PC-9 (cell line): ENCODE data around the gene TRIO. TPM values are rescaled to one million over a fixed set of nuclear protein-coding genes. Genes with fewer than 3 reads are reported as not detected.

ENCODE experiments used
- BruUV-seq: library from RNA; stranded (reverse); fragments of 400-500 nt; replicated peaks from 2 replicates; lab custom pipeline; 2021; lab: Mats Ljungman, UMichigan
- CTCF ChIA-PET: fragments of 300-600 bp; sonication (Branson Sonifier 250); formaldehyde crosslinking; loops from one replicate; lab custom pipeline; 2022; ENCODE audit warnings: antibody characterized with exemption; lab: Charles Lee
- POLR2A ChIA-PET: fragments of 300-600 bp; sonication (Branson Sonifier 250); formaldehyde crosslinking; loops from one replicate; lab custom pipeline; 2022; ENCODE audit warnings: antibody characterized with exemption; ENCODE audit not compliant: unreplicated experiment; lab: Charles Lee
- DNase-seq, 2 experiments: peaks; one replicate each; pipeline versions ENCODE4 v3.0.0 to v3.0.0-alpha.2; 2015 to 2022; ENCODE audit warnings: mixed read lengths in 1 of 2
- H2AFZ ChIP-seq: fragments of 200-600 bp; sonication (generic); 2 replicates; pipeline ENCODE4 v1.8.1; 2017; ENCODE audit warnings: antibody characterized with exemption
- H3F3A ChIP-seq: fragments of 200-600 bp; sonication (generic); 2 replicates; pipeline ENCODE4 v1.8.1; 2017; ENCODE audit warnings: antibody characterized with exemption, mild to moderate bottlenecking, low read depth; ENCODE audit not compliant: insufficient read depth
- H3K27ac ChIP-seq: fragments of 200-600 bp; sonication (generic); 2 replicates; pipeline ENCODE4 v1.6.1; 2016; ENCODE audit warnings: mixed run types
- H3K27me3 ChIP-seq: fragments of 200-600 bp; sonication (generic); 2 replicates; pipeline ENCODE4 v1.6.1; 2016; ENCODE audit warnings: low read depth, mixed run types; ENCODE audit not compliant: insufficient read depth
- H3K36me3 ChIP-seq: fragments of 200-600 bp; sonication (generic); 2 replicates; pipeline ENCODE4 v1.6.1; 2016; ENCODE audit warnings: low read depth, mixed run types
- H3K4me1 ChIP-seq: fragments of 200-600 bp; sonication (generic); replicated peaks from 2 replicates; pipeline ENCODE4 v1.6.1; 2016; ENCODE audit warnings: mixed run types; ENCODE audit not compliant: insufficient read depth
- H3K4me2 ChIP-seq: fragments of 200-600 bp; sonication (generic); 2 replicates; pipeline ENCODE4 v1.6.1; 2017; ENCODE audit warnings: mixed run types
- H3K4me3 ChIP-seq: fragments of 200-600 bp; sonication (generic); 2 replicates; pipeline ENCODE4 v1.6.1; 2016; ENCODE audit warnings: mixed run types
- H3K79me2 ChIP-seq: fragments of 200-600 bp; sonication (generic); 2 replicates; pipeline ENCODE4 v1.6.1; 2017; ENCODE audit warnings: low read depth, mixed run types
- H3K9me2 ChIP-seq: fragments of 200-600 bp; sonication (generic); 2 replicates; pipeline ENCODE4 v1.8.1; 2017; ENCODE audit warnings: mild to moderate bottlenecking; ENCODE audit not compliant: insufficient read depth
- H3K9me3 ChIP-seq: fragments of 200-600 bp; sonication (generic); 2 replicates; pipeline ENCODE4 v1.8.1; 2016; ENCODE audit warnings: low read depth; ENCODE audit not compliant: insufficient read depth
- H4K20me1 ChIP-seq: fragments of 200-600 bp; sonication (generic); 2 replicates; pipeline ENCODE4 v1.8.1; 2017; ENCODE audit not compliant: insufficient read depth
- EZH2 ChIP-seq: fragments of 200-600 bp; sonication (generic); IDR thresholded peaks from 2 replicates; pipeline ENCODE4 v1.8.0; 2017; ENCODE audit warnings: antibody characterized with exemption, low read depth
- intact Hi-C: fragments of 100-400 bp; cut with micrococcal nuclease; formaldehyde crosslinking; loops from one replicate; pipeline ENCODE4 v1.10.0; 2022; ENCODE audit not compliant: unreplicated experiment
- total RNA-seq: library from RNA; stranded (reverse); gene quantifications from 2 replicates; pipeline ENCODE4 v1.2.3, GENCODE V29; 2021
- TF ChIP-seq, protein P1 (sequence below): fragments of 200-600 bp; sonication (generic); conservative IDR thresholded peaks from 2 replicates; pipeline ENCODE4 v1.6.1; 2017; ENCODE audit warnings: mixed run types, antibody characterized with exemption, mild to moderate bottlenecking, moderate library complexity

The TRIO gene
- total RNA-seq, 1 experiment from 2014 or later = 596 TPM

DNA sequence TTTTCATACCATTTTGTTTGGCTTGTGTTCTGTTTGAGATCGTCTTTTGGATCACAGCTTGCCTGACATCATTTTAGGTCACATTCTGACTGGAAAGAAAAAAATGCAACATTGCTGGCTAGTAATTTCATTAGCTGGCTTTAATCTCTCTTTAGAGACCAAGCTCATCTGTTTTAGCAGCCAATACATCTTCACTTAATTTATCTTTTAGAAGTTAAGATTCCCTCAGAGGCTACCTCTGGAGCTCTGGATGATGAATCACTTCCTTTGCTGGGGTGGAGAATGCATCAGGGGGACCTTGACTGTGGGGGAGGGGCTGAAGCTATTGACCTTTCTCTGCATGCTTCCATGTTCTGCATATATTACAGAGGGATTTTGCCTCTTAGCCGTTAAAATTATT is 256.9 kb downstream of the TRIO start:
- Histone ChIP-seq H3K27me3 (no peaks in the 10 kb centered on the region), H3K79me2 (peaks cover 6% of the 10 kb centered on the region; the same call in 1 of the 2 replicates), H3K9me3 (0 out of 2 replicates have a peak, but pooled peaks cover 5% of the 10 kb centered on the region), H4K20me1 (peaks cover 18% of the 10 kb centered on the region; the same call in 1 of the 2 replicates), H3K36me3 (peaks cover 30% of the 10 kb centered on the region), H3K9me2 (no peaks in the 10 kb centered on the region), H3F3A (peaks cover 27% of the 10 kb centered on the region; the same call in 1 of the 2 replicates), H3K4me1 (peaks cover 10% of the 10 kb centered on the region; the same call in 1 of the 2 replicates), H3K4me2 (no peak overlapping the region), H3K4me3 (no peak overlapping the region), H2AFZ (no peak overlapping the region), H3K27ac (no peak overlapping the region)
- ChIA-PET CTCF (interaction anchor here (0.6 to 2.2 kb wide), 3 partner anchors 13 to 413 kb away, joined by 3 to 8 read pairs (median 5); no protein-coding TSS in a partner anchor), POLR2A (no interaction called here)
- BruUV-seq = no TSS peak
- intact Hi-C loops = no loop called here
- no peak for DNase-seq
- TF ChIP-seq, protein P1, sequence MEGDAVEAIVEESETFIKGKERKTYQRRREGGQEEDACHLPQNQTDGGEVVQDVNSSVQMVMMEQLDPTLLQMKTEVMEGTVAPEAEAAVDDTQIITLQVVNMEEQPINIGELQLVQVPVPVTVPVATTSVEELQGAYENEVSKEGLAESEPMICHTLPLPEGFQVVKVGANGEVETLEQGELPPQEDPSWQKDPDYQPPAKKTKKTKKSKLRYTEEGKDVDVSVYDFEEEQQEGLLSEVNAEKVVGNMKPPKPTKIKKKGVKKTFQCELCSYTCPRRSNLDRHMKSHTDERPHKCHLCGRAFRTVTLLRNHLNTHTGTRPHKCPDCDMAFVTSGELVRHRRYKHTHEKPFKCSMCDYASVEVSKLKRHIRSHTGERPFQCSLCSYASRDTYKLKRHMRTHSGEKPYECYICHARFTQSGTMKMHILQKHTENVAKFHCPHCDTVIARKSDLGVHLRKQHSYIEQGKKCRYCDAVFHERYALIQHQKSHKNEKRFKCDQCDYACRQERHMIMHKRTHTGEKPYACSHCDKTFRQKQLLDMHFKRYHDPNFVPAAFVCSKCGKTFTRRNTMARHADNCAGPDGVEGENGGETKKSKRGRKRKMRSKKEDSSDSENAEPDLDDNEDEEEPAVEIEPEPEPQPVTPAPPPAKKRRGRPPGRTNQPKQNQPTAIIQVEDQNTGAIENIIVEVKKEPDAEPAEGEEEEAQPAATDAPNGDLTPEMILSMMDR = no peak
- TF ChIP-seq EZH2 = no peak

DNA sequence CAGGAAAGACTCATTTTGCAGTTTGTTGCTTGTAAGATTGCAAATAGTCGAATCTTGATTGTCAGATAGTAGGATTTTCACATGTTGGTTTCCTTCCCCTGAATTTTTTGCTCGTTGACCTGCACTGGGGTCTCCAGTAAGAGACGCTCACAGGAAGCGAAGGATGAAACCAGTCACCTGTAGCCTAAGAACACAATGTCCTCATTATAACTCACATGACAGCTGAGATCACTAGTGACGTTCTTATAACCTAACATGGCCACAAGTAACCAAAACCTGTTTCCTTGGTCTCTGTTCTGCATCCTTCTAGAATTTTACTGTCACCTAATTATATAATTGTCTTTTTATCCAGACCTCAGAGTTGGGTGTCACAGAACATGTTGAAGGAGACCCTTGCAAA is 257.5 kb downstream of the TRIO start:
- intact Hi-C loops = no loop called here
- TSS peak; percentile 11 for BruUV-seq
- H3K4me2 ChIP-seq = no peak overlapping the region
- H3K4me3 ChIP-seq = no peak overlapping the region
- H3F3A ChIP-seq = peaks cover 22% of the 10 kb centered on the region; the same call in 1 of the 2 replicates
- H2AFZ ChIP-seq = no peak overlapping the region
- H3K27me3 ChIP-seq = no peaks in the 10 kb centered on the region
- H3K9me3 ChIP-seq = 0 out of 2 replicates have a peak, but pooled peaks cover 5% of the 10 kb centered on the region
- H3K79me2 ChIP-seq = peaks cover 6% of the 10 kb centered on the region; the same call in 1 of the 2 replicates
- ChIA-PET POLR2A (no interaction called here), CTCF (interaction anchor here (0.6 to 2.2 kb wide), 2 partner anchors 248 to 414 kb away, joined by 3 to 8 read pairs; no protein-coding TSS in a partner anchor)
- H3K4me1 ChIP-seq = peaks cover 10% of the 10 kb centered on the region; the same call in 1 of the 2 replicates
- no peak overlapping the region for H3K27ac ChIP-seq
- TF ChIP-seq, protein P1 = no peak
- no peak for TF ChIP-seq EZH2
- H3K36me3 ChIP-seq = peaks cover 30% of the 10 kb centered on the region
- no peaks in the 10 kb centered on the region for H3K9me2 ChIP-seq
- peaks cover 18% of the 10 kb centered on the region; the same call in 1 of the 2 replicates for H4K20me1 ChIP-seq
- no peak for DNase-seq

GRCh38 chr5:14401639-14402038 is 258.5 kb downstream of the TRIO start:
- no peak for TF ChIP-seq EZH2
- TF ChIP-seq, protein P1 = no peak
- 0 out of 2 replicates have a peak, but pooled peaks cover 5% of the 10 kb centered on the region for H3K9me3 ChIP-seq
- H3K9me2 ChIP-seq = no peaks in the 10 kb centered on the region
- H3K27ac ChIP-seq = no peak overlapping the region
- H2AFZ ChIP-seq = no peak overlapping the region
- H3K27me3 ChIP-seq = no peaks in the 10 kb centered on the region
- peaks cover 18% of the 10 kb centered on the region; the same call in 1 of the 2 replicates for H4K20me1 ChIP-seq
- intact Hi-C loops = no loop called here
- no peak for DNase-seq
- peaks cover 10% of the 10 kb centered on the region; the same call in 1 of the 2 replicates for H3K4me1 ChIP-seq
- CTCF ChIA-PET = no interaction called here
- POLR2A ChIA-PET = no interaction called here
- peaks cover 21% of the 10 kb centered on the region; the same call in 1 of the 2 replicates for H3F3A ChIP-seq
- H3K36me3 ChIP-seq = peaks cover 34% of the 10 kb centered on the region
- H3K79me2 ChIP-seq = peaks cover 6% of the 10 kb centered on the region; the same call in 1 of the 2 replicates
- BruUV-seq = no TSS peak
- H3K4me3 ChIP-seq = no peak overlapping the region
- no peak overlapping the region for H3K4me2 ChIP-seq
